RPMI7951 (cell line): ENCODE results near the gene SAG. TPM values are rescaled to one million over a fixed set of nuclear protein-coding genes. Genes with fewer than 3 reads are reported as not detected.

ENCODE experiments used
- DNase-seq: peaks from one replicate; pipeline ENCODE4 v3.0.0-alpha.2; 2012; ENCODE audit warnings: low read depth
- total RNA-seq: library from RNA; depleted of rRNA; stranded (reverse); fragments of >200 nt; shearing (Covaris generic); gene quantifications from 2 replicates; pipeline ENCODE4 v1.2.3, GENCODE V29; 2014; rRNA removed

SAG gene
- total RNA-seq = 0.12 TPM in 1 of 2 replicates, not detected in the other

DNA sequence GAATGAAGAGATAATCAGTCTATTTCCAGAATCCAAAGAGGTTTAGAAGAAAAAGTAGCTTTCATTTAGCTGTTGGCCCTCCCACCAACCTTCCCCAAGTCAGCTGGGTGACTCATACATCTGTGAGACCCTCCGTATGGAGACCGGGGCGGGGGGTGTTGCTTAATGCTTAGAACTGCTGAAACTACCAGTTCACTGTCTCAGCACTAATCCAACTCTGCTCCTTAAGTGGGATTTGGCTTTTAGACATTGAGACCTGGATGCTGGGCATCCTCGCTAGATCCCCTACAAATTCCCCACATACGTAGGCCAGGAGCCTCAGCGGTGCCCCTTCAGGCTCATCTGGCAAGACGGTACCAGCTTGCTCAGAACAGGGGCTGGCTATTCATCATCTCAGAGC, at the start of gene SAG:
SAG (plus strand) TSS at position 252 of the 400 bp plus-strand sequence. CDS start 1,374 bp downstream, outside the sequence.
- DNase-seq = no peak

DNA sequence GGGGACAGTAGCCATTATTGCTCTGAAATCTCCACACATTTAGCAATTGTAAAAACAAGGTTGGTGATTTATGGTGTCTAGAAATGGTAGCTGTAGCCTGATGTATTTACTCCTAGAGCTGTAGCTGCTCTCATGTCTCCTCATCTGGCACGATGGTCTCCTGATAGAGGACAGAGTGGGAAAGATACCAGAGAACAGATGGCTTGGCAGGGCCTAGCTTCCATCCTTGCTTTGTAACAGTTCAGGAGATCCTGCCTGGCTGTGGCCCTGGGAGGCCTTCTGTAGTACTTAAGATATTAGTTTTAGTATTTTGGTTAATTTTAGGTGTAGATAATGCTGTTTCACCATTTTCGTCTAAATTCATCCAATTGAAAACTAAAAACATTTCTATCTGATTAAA, 49.4 kb upstream of the SAG start:
- no peak for DNase-seq

DNA sequence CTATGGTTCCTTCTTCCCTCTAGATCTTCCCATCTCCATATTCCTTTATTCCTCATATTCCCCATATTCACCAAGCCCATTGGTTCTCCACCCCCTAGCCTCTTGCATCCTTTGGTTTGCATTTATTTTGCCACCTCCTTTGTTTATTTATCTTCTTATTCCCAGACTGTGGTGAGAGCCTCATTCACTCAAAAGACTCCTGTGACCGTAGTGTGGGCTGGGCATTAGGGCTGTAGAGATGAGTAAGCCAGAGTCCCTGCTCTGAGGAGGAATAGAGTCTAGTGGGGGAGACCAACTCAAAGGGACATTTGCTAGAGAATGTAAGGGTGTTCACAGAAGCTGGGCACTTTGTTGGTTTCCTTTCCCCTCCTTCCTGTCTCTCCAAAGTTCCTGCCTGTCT, 47.9 kb upstream of the SAG start:
- peak; percentile 16 for DNase-seq

DNA sequence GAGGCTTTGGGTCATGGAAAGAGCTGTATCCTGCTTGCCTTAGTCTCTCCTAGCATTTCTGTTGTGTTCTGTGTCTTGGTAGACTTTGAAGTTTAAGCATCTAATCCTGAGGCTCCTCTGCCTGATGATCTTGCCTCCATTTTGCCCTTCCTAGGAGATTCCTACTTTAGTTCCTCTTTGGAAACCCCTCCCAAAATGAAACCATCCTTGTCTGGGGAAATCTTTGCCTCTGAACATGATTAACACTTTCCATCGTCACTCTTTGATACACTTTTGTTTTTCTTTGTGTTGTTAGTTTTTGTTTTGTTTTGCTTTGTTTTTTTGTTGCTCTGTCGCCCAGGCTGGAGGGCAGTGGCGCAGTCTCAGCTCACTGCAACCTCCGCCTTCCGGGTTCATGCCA, 47.0 kb upstream of the SAG start:
- no peak for DNase-seq

DNA sequence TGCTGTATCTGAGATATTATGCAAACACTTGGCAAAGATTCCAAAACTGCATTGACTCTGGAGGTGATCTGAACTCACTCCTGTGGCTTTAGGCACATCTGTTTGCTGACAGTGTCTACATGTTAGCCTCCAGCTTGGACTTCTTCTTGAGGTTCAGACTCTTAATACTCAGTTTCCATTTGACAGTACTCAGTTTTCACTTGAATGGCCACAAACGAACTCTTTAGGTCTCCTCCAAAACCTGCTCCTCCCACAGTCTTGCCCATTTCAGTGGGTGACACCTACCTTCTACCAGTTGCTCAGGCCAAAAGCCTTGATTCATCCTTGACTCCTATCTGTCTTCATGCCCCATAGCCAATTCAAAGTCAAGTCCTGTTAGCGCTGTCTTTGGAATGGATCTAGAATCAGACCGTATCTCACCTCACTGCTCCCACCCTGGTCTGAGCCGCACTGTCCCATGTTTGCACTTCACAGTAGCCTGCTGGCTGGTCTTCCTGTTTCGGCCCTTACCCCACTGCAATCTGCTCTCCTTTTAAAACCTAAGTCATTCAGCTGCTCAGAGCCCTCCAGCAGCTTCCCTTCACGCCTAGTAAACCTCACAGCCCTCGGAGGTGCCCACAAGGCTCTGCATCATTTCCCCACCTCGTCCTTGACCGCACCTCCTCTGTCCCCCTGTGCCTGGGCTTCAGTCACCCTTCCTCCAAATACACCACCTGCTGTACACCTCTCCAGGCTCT, 45.6 kb upstream of the SAG start:
- no peak for DNase-seq

DNA sequence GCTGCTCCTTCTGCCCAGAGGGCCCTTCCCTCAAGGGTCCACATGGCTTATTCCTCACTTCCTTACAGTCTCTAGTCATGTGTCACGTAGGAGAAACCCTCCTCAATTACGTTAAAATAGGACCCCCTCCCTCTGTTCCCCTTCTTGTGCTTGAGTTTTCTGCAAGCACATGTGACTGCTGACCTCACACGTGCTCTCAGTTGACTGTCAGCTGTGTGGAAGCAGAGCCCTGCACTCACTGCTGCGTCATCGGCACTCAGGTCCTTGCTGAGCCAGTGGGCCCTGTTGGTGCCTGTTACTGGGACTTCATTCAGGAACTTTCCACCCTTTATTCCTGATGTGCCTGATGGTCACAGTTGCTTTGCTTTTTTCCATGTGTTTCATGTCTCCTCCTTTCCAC, 45.1 kb upstream of the SAG start:
- DNase-seq = no peak

DNA sequence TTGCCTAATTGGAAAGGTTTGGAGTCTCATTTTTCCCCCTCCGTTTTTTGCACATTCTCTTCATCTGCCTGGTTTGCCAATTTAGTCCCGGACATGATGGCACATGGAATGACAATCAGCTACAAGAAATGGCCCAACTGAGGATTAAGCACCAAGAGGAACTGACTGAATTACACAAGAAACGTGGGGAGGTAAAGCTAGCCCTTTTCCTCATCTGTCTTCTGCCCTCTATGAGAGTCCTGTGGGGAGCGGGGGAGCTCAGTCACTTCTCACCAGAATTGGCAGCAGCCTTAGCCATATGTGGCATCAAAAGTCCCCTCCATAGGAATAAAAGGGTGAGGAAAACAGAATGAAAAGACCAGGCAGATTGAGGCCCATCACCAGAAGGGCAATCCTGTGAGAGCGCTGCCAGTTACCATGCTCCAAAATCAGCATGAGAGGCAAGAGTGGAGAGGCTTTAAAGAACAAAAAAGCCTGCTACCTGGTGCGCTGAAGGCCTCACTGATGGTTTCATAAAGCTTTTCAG, 44.5 kb upstream of the SAG start:
- no peak for DNase-seq

DNA sequence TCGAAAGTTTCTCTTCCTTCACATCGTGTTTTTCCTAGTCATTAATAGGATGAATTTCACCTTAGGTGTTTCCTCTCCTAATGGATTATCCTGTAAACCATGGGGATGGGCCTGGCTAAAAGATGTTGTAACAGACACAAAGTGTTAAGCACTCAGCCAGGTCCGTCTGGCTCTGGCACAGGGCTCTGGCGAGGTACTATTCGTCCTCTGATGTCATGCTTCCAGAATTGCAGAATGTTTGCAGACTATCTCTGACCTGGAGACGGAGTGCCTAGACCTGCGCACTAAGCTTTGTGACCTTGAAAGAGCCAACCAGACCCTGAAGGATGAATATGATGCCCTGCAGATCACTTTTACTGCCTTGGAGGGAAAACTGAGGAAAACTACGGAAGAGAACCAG, 42.9 kb upstream of the SAG start:
- DNase-seq = no peak

DNA sequence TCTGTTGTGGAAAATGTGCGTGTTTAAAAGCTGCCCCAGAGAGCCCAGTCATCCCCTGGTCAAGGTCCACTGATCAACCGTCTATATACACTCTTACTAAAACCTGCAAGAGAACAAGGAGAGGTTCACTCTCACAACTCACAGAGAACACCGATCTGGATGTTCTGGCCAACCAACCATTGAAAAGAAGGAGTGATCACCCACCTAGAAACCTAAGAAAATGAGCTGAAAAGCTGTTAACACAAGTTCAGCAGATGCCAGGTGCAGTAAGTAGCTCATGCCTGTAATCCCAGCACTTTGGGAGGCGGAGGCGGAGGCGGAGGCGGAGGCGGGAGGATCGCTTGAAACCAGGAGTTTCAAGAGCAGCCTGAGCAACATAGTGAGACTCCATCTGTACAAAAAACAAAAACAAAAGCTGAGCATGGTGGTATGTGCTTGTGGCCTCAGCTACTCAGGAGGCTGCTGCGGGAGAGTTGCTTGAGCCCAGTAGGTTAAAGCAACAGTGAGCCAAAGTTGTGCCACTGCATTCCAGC, 41.7 kb upstream of the SAG start:
- no peak for DNase-seq

DNA sequence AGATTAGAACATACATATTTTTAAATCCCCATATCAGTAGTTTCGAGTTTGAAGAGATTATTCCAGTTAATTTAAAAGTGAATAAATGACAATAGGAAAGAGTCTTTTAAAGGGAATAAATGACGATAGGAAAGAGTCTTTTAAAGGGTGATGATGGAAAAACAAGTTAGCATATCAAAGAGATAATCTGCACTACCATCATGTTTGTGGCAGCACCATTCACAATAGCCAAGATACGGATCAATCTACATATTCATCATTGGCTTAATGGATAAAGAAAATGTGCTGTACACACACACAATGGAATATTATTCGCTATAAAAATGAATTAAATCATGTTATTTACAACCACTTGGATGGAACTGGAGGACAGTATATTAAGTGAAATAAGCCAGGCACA, 41.1 kb upstream of the SAG start:
- no peak for DNase-seq

DNA sequence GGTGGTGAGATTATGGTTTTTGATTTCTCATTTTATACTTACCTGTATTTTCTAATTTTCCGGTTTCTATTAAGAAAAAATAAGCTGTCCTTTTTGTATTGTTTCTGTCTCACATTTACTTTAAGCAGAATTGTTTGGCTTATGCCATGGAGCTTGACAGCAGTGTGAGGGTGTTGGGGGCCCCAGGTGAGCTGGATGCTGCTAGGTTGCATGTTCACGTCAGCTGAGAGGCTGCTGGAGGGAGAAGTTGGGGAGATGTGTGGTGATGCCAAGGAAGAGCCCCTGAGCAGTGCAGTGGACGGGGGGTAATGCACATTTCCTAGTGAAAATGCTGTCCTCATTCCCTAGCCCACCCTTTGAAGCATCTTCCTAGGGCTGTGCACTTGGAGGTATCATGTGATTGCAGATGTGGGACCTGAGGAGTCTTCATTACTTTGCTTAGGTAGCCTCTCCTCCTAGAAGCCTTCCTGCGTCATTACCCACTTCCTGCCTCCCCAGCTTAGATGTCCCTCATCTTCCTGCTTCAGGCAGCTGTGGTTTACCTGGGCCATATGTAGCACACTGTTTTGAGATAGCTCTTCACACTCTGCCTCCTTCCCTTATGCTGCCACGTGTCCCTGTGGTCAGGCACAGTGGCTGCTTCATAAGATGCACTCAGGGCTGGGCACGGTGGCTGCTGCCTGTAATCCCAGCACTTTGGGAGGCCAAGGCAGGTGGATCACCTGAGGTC, 39.9 kb upstream of the SAG start:
- DNase-seq = no peak

DNA sequence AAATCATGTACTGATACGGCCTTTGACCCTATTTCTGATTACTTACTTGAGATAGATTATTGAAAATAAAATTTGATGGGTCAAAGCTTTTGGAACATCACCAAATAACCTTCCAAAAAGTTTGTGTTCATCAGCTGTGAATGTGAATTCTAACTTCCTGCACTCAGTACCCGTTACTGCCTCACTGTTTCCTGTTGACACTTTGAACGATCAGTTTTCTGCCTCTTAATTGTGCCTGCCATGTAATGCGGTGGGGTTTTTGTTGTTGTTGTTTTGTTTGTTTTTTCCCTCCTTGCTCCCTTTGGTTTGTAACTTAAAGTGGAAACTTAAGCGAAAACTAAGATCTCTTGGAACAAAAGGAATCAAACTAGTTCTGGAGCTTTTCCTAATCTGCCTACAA, 37.2 kb upstream of the SAG start:
- DNase-seq = no peak

DNA sequence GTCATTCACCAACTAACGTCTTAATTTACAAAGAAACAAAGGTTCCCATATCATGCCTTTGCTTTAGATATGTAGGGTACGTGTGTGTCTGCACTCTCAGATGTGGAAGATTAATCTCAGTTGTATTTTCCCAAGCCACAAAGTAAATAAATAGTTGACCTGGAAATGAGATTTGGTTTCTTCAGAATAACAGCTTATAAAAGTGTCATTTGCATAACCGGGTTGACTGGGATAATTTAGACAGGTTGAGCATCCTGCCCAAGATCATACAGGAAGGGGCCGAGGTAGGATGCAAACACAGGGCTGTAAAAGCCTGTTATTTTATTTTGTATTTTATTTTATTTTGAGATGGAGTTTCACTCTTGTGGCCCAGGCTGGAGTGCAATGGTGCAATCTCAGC, 36.7 kb upstream of the SAG start:
- DNase-seq = no peak

DNA sequence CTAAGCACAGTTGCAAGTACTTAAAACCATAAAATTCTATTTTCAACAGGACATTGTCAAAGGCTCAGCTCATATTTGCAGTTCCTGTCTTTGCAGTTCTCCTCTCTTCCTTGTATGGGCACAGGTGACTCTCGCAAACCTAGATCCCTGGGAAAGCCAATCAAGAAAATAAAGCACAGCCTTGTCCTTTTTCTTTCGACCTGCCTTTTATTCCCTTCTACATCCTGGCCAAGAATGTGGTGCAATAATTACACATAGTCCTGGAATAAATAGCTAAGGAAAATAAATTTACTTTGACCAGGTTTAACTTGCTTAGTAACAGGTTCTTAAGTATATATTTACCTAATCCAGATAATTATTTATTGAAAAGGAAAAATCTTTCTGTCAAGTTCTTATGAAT, 35.9 kb upstream of the SAG start:
- no peak for DNase-seq

DNA sequence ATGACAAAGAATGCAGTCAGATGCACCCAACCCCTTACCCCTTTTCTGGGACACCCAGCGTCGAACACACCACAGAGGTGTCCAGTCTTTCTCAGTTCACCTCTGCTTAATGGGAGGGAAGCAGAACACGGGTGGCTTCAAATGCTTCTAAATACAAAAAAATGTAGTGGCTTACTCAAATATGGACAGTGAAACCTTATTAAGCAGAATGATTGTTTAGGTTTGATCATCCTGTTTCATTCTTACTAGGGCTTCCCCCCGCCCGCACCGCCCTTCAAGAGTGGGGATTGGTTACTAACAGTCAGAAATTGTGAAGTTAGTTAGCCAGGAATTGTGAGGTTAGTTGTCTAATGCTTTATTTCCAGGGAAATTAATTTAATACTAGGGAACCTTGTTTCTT, 34.5 kb upstream of the SAG start:
- no peak for DNase-seq

DNA sequence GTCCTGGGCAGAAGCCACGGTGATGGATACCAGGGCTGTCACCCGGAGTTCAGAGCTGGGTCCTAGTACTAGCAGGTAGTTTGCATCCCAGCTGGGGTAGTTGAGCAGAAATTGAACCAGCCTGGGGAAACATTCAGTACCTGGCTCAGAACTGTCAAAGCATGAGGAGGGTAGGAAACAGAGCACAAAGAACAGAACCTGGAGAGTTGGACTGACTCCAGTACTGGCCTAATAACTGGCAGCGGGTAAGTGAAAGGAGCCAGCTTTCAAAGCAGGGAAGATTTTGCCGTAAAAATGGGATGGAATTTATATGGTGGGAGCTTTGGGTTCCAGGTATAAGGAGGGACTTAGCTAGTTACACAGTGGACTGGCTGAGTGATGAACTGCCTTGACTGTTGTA, 32.4 kb upstream of the SAG start:
- DNase-seq = no peak

DNA sequence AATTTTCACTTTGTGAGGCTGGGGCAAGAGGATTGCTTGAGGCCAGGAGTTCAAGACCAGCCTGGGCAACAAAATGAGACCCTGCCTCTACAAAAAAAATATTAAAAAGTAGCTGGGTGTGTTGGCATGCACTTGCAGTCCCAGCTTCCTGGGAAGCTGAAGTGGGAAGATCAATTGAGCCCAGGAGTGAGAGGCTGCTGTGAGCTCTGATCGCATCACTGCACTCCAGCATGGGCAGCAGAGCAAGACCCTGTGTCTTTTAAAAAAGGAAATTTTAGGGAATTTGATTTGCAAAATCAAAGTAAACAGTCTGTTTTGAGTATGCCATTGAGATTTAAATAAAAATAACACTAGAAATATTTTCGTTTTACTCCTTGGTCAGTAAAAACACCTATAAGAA, 28.7 kb upstream of the SAG start:
- no peak for DNase-seq

DNA sequence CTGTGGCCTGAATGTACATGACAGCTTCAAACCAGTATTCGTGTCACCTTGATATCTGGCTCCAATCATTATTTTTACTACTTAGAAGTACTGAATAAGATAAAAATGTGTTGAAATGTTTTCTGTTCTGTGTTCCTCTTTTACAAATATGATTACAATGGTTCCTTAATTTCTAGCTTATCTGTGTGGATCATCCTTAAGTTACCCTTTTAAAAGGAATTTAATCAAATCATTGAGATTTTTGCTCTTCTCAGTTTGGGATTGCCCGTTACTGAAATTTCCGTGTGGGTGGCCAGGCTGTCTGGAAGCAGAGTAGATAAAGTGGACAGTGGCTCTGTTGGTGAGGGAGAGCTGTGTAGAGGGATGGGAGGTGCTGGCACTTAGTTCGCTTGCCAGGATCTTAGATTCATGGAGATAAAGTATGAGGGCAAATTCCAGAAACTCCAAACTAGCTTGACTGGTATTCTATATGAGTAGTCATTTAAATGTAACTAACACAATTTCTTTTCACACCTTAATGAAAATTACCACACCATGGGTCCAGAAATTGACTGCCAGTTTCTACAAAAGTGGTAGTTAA, 27.4 kb upstream of the SAG start:
- DNase-seq = no peak

DNA sequence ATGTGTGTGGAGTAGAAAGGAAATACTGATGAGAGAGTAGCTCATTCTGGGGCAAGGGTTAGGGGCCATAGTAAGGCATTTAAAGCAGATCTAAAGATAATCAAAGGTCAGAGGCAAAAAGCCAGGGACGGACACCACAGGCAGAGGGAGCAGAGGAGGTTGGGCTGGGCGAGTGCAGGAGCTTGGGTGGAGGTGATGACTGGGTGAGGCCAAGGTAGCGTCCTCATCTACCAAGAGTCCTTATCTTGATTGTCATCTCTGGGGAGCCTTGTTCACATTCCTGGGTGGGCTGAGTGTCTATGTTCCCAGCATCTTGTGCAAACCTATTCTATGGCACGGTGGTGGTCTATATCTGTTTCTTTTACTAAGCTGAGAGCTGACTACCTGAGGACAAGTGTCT, 26.1 kb upstream of the SAG start:
- DNase-seq = no peak

DNA sequence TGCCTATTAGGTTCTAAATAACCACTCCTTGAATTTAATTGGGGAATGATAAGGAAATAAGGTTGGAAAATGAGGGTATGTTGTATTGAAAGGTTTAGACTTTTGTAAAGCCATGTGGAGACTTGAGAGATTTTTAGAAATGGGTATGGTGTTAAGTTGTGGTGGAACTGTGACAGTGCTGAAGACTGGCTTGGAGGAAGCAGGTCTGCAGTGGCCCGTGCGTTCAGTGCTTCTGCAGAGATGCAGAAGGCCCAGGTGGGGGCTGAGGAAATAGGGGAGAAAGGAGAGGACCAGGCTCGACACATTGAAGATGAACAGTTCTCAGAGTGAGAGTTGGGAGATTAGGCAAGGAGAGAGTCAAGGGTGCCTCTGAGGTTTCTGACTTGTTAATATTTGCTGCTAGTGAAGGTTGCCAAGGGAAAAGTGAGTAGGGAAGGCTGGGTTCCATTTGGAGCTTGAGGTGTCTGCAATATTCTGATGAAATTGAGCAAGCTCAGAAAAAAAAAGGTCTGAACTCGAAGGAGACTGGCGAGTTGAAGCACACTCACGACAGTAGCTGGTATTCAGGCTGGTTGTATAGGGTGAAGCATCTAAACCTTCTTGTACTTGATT, 25.5 kb upstream of the SAG start:
- DNase-seq = no peak

DNA sequence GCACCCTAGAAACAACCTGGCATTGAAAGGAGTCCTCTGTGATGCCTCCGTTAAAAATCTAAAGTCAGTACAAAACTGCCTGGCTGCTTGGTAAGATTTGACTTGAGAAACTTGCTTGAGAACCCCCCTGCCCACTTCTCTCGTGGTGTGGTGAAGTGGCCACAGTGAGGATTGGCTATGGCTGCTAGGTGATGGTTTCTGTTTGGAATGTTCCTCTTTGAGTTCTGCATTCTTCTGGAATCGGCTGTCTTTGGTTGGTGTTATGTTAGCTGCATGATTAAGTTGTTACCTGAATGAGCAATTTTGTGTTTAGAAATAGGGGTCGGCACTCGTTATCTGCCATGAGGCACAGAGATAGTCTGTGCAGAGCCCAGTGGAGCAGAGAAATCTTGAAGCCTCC, 21.7 kb upstream of the SAG start:
- DNase-seq = no peak

DNA sequence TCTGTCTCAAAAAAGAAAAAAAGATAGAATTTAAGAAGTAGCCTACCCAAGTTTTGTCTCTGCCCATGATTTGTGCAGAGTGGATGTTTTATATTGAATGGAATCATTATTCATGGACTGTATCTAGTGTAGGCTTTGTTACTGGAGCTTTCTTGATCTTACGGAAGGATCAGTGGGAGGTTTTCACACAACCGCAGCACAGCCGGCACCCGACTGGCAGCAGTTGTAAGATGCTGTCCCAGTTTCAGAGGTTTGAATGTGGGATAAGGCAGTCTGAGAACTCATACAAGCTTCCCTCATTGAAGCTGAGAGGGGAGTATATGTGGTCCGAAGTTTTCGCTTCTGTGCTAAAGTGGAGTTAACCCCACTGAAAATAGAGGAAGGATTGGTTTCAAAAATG, 19.7 kb upstream of the SAG start:
- DNase-seq = no peak
